Progenitor cell of endocrine pancreas (in vitro differentiated cells): ENCODE measurements around the gene BPTF. TPM values are rescaled to one million over a fixed set of nuclear protein-coding genes. Genes with fewer than 3 reads are reported as not detected.
"Not testable (repeated sequence)": the region's sequence is repeated elsewhere in the genome, so short reads cannot be mapped to it uniquely, and the experiment has no call there.

Source experiments
- DNase-seq: peaks from one replicate; pipeline ENCODE4 v3.0.0; 2021; ENCODE audit warnings: low spot score; ENCODE audit not compliant: unreplicated experiment
- H3K27ac Mint-ChIP-seq: 2 replicates; pipeline ENCODE4 v1.8.0; 2021; ENCODE audit warnings: mild to moderate bottlenecking, moderate library complexity, mixed read lengths
- H3K27me3 Mint-ChIP-seq: 2 replicates; pipeline ENCODE4 v1.8.0; 2021; ENCODE audit warnings: mixed read lengths
- H3K36me3 Mint-ChIP-seq: 2 replicates; pipeline ENCODE4 v1.8.0; 2022; ENCODE audit warnings: mixed read lengths; ENCODE audit not compliant: insufficient read depth
- H3K4me1 Mint-ChIP-seq: 2 replicates; pipeline ENCODE4 v1.8.0; 2021; ENCODE audit warnings: low read depth, mixed read lengths
- H3K4me3 Mint-ChIP-seq: 2 replicates; pipeline ENCODE4 v1.8.0; 2021; ENCODE audit warnings: low read depth, mild to moderate bottlenecking, moderate library complexity, mixed read lengths
- H3K9me3 Mint-ChIP-seq: 2 replicates; pipeline ENCODE4 v1.8.0; 2021; ENCODE audit warnings: low read depth, mixed read lengths
- total RNA-seq: library from RNA; stranded (reverse); gene quantifications from 2 replicates; pipeline ENCODE4 v1.2.1, GENCODE V29; 2021
- TF ChIP-seq, protein P1 (sequence below): fragments of 200-600 bp; sonication (generic); IDR thresholded peaks from one replicate; pipeline ENCODE4 v1.5.0; 2021; ENCODE audit warnings: antibody characterized with exemption, mild to moderate bottlenecking; ENCODE audit not compliant: unreplicated experiment

Gene BPTF
- total RNA-seq, 1 donor from 2014 or later = 194 TPM

DNA sequence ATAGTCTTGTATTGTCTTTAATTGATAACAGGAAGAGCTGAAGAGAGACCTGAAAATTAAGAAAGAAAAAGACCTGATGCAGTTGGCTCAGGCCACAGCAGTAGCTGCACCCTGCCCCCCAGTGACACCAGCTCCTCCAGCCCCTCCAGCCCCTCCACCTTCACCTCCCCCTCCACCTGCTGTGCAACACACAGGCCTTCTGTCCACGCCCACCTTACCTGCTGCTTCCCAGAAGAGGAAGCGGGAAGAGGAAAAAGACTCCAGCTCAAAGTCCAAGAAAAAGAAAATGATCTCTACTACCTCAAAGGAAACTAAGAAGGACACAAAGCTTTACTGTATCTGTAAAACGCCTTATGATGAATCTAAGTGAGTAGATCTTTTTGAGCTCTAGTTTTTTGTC lies 134.2 kb downstream of the BPTF start:
- TF ChIP-seq, protein P1, sequence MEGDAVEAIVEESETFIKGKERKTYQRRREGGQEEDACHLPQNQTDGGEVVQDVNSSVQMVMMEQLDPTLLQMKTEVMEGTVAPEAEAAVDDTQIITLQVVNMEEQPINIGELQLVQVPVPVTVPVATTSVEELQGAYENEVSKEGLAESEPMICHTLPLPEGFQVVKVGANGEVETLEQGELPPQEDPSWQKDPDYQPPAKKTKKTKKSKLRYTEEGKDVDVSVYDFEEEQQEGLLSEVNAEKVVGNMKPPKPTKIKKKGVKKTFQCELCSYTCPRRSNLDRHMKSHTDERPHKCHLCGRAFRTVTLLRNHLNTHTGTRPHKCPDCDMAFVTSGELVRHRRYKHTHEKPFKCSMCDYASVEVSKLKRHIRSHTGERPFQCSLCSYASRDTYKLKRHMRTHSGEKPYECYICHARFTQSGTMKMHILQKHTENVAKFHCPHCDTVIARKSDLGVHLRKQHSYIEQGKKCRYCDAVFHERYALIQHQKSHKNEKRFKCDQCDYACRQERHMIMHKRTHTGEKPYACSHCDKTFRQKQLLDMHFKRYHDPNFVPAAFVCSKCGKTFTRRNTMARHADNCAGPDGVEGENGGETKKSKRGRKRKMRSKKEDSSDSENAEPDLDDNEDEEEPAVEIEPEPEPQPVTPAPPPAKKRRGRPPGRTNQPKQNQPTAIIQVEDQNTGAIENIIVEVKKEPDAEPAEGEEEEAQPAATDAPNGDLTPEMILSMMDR = no peak
- Mint-ChIP-seq H3K27me3 (no peaks in the 10 kb centered on the region), H3K4me1 (peaks cover 2% of the 10 kb centered on the region), H3K4me3 (no peak overlapping the region), H3K9me3 (no peaks in the 10 kb centered on the region), H3K36me3 (peaks cover 26% of the 10 kb centered on the region), H3K27ac (peak overlapping the region; percentile 4)
- no peak for DNase-seq

DNA sequence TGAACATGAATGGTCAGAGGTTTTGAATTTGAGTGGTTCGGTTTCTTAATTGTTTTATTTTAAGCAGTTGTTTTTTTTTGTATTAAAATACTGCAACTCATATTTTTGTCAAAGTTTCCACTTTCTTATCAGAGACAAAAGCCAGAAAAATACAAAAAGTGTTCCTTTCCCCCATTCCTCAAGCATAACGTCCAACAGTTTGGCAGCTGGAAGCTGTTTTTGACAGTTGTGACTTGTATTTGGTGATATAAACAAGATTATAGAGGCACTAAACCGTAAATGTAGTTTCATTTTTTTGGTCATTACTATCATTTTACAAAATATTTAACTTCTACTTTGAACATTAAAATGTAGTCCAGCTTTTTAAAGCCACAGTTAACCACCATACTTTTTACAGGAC lies 135.0 kb downstream of the BPTF start:
- H3K27ac Mint-ChIP-seq, H3K4me1 Mint-ChIP-seq, H3K4me3 Mint-ChIP-seq, H3K9me3 Mint-ChIP-seq, DNase-seq, H3K27me3 Mint-ChIP-seq: not testable (repeated sequence)
- peaks cover 27% of the 10 kb centered on the region for H3K36me3 Mint-ChIP-seq

DNA sequence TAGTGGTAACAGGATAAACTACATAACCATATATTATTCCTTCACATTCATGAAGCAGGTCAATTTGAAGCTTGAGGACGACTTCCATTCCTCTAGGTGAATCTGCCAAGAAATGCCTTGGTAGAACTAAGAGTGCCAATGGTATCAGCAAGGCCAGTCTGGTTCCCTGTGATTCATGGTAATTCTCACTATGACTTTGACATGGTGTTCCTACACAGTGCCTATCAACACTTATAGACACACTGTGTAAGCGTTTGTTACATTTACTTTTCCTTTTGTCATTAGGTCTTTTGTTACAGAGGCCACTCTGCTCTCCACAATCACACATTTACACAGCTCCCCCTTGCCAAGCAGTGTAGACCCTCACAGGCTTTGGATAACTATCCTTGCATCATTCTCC lies 136.9 kb downstream of the BPTF start:
- not testable (repeated sequence) for H3K9me3 Mint-ChIP-seq, H3K4me3 Mint-ChIP-seq, H3K27me3 Mint-ChIP-seq, H3K4me1 Mint-ChIP-seq, DNase-seq
- Mint-ChIP-seq H3K36me3 (peaks cover 29% of the 10 kb centered on the region), H3K27ac (peak overlapping the region; percentile 78)

DNA sequence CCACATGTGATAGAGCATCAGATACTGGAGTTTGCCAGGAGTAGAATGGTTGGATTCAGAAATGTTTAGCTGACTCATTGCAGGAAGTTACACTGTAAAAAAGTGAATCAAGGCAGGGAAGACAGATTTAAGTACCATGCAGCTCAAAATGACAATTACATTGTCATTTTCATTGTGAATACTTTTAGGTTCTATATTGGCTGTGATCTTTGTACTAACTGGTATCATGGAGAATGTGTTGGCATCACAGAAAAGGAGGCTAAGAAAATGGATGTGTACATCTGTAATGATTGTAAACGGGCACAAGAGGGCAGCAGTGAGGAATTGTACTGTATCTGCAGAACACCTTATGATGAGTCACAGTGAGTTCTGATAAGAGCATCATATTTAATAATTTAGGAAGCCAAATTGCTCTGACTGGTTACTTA lies 137.9 kb downstream of the BPTF start:
- TF ChIP-seq, protein P1 = peak; percentile 73
- Mint-ChIP-seq H3K36me3 (peaks cover 29% of the 10 kb centered on the region), H3K27ac (peak overlapping the region; percentile 80)
- not testable (repeated sequence) for H3K4me1 Mint-ChIP-seq, H3K9me3 Mint-ChIP-seq, H3K27me3 Mint-ChIP-seq, H3K4me3 Mint-ChIP-seq
- peak; percentile 39 for DNase-seq

DNA sequence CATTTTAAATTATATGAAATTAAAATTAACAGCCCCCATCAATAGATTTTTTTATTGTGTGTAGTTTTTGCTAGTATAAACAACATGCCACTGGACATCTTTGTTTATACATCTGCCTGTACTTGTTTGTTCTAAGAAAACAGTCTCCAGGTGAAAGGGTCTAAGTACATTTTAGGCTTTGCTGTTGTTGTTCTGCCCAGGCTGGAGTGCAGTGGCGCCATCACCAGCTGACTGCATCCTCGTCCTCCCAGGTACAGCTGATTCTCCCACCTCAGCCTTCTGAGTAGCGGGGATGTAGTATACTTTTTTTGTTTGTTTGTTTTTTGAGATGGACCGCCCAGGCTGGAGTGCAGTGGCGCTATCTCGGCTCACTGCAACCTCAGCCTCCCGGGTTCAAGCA lies 145.5 kb downstream of the BPTF start:
- Mint-ChIP-seq H3K4me3 (no peak overlapping the region), H3K4me1 (peaks cover 7% of the 10 kb centered on the region), H3K36me3 (peaks cover 27% of the 10 kb centered on the region), H3K27me3 (no peaks in the 10 kb centered on the region), H3K27ac (no peak overlapping the region), H3K9me3 (no peaks in the 10 kb centered on the region)
- TF ChIP-seq, protein P1 = no peak
- no peak for DNase-seq

DNA sequence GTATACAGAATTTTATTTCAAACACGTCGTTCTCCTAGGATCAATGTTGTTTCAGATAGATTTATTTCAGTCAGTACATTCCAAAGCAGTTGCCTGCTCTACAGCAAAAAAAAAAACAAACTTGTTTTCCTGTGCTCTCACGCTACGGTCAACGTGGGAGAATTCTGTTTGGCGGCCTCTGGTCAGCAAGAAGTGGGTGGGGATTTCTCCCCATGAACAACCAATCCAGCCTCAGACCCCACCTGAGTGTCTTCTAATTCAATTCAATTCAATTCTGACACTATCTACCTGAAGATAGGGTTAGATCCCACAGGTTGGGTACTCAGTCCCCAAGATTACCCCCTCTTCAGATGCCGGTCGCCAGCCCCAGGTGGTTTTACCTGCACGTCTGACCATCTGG lies 148.9 kb downstream of the BPTF start:
- Mint-ChIP-seq H3K4me1 (peaks cover 7% of the 10 kb centered on the region), H3K27me3 (no peaks in the 10 kb centered on the region), H3K27ac (no peak overlapping the region), H3K4me3 (no peak overlapping the region), H3K36me3 (peaks cover 25% of the 10 kb centered on the region), H3K9me3 (no peaks in the 10 kb centered on the region)
- DNase-seq = no peak
- TF ChIP-seq, protein P1 = no peak
